Measurements from ENCODE around the gene LZTS3.
"Not testable (repeated sequence)": the region's sequence is repeated elsewhere in the genome, so short reads cannot be mapped to it uniquely, and the experiment has no call there.

Gene LZTS3

DNA sequence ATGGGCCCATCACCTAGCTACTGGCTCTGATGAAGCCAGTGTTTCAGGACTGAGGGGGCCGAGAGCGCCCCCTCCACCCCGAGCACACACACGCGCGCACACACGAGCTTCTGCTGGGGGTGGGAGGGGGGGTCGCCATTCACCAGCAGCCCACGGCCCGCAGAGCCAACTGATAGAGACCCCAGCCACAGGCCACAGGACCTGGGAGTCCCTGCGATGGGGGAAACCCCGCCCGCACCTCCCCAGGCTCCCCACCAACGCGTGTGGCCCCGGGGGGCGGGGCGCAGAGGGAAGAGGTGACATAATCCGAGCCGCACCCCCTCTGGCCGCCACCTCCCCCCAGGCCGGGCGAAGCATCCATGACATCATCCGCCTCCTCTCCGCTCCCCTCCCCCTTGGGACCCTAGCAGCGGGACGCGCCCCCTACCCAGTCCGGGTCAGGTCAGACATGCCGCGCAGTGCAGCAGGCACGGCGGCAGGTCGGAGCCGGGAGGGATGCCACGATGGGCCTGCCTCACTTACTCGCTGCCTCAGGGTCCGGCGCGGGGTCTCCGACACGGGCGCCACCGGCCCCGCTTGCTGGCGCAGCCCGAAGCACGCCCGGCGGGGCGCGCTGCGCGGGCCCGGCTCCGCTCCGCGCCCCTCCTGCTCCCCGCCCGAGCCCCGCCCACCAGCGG, at the start of gene LZTS3:
Gene LZTS3 (minus strand): TSS at position 617 of the 677 bp plus-strand sequence. CDS start 6,386 bp downstream, outside the sequence.
- H3K4me3 Mint-ChIP-seq = peak within 1 kb of the TSS; percentile 91
- TF ChIP-seq, protein P1, sequence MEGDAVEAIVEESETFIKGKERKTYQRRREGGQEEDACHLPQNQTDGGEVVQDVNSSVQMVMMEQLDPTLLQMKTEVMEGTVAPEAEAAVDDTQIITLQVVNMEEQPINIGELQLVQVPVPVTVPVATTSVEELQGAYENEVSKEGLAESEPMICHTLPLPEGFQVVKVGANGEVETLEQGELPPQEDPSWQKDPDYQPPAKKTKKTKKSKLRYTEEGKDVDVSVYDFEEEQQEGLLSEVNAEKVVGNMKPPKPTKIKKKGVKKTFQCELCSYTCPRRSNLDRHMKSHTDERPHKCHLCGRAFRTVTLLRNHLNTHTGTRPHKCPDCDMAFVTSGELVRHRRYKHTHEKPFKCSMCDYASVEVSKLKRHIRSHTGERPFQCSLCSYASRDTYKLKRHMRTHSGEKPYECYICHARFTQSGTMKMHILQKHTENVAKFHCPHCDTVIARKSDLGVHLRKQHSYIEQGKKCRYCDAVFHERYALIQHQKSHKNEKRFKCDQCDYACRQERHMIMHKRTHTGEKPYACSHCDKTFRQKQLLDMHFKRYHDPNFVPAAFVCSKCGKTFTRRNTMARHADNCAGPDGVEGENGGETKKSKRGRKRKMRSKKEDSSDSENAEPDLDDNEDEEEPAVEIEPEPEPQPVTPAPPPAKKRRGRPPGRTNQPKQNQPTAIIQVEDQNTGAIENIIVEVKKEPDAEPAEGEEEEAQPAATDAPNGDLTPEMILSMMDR (IDR thresholded peaks at IDR 0.05) = no peak

DNA sequence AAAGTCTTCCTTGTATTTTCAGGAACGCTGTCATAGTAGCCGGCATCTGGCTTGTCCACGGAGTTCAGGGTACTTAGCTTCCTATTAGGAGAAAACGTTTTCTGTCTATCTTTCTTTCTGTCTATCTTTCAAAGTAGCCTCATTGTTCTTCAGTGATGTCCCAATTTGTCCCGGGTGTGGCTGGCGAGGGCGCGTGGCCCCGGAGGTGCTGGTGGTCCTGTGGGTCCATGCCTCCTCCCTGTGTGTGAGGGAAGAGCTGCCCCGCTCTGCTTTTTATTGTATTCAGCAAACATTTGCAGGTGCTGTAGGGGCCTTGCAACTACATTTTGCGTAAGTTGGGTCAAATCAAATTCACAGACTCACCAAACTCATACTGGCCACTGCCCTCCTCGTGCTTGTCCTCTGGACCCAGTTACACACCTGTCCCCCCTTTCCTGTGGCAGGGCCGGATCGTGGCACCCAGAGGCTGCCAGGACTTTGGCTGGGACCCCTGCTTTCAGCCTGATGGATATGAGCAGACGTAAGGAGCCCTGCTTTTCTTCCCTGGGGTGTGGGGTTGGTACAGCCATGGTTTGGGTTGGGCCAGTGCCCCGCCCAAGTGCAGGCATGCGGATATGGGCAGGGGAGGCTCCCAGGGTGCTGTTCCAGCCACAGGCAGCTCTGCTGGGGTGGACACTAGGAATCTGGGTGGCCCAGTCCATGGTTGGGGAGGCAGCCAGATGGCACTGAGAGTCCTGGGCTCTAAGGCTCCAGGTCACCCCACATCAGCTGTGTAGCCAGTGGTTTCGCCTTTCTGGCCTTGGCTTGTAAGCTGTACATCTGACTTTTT, 48.3 kb upstream of the LZTS3 start:
- TF ChIP-seq, protein P1 (IDR thresholded peaks at IDR 0.05) = no peak
- no peak overlapping the region for H3K27ac Mint-ChIP-seq
- no peaks in the 10 kb centered on the region for H3K27me3 Mint-ChIP-seq (ENCODE audit: low read depth, poor library complexity)
- no peak for DNase-seq
- no peak overlapping the region for H3K4me3 Mint-ChIP-seq
- H3K4me1 Mint-ChIP-seq = peaks cover 42% of the 10 kb centered on the region
- peaks cover 17% of the 10 kb centered on the region for H3K36me3 Mint-ChIP-seq (ENCODE audit: low read depth)
- no peaks in the 10 kb centered on the region for H3K9me3 Mint-ChIP-seq

More for the DNA sequence above, at the start of gene LZTS3:
- H3K4me1 Mint-ChIP-seq = peaks cover 33% of the 10 kb centered on the region
- no peaks in the 10 kb centered on the region for H3K9me3 Mint-ChIP-seq
- DNase-seq = peak; percentile 82
- H3K27ac Mint-ChIP-seq = peak within 1 kb of the TSS; percentile 98
- no peaks in the 10 kb centered on the region for H3K36me3 Mint-ChIP-seq (ENCODE audit: low read depth)
- peaks cover 43% of the 10 kb centered on the region for H3K27me3 Mint-ChIP-seq (ENCODE audit: low read depth, poor library complexity)

DNA sequence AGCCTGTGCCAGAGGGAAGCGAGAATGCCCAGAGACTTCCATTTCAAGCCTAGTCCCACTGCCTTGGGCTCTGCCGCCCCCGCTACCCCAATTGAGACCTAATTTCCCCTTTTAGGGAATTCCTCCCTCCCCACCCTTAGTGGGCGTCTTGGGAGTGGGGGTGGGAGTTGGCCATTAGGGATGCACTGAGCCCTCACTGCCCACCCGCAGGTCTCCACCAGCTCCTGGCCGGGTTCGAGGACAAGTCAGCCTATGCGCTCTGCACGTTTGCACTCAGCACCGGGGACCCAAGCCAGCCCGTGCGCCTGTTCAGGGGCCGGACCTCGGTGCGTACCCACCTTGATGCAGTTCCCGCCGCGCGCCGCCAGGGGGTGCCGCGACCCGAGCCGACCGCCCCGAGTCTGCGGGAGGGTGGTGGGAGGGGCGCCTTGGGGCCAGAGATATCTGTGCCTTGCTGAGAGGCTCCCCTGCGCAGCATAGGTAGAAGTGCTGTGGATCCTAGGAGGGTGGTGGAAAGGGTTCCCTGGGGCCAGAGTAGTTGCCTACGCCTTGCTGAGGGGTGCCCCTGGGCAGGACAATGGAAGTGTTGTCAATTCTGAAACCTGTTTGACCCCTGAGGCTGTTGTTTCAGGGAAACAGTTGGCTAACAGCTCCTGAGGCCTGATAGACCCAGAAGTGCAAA, 45.1 kb upstream of the LZTS3 start:
- Mint-ChIP-seq H3K4me3 (no peak overlapping the region), H3K9me3 (no peaks in the 10 kb centered on the region), H3K27me3 (ENCODE audit: low read depth, poor library complexity) (no peaks in the 10 kb centered on the region), H3K4me1 (peaks cover 27% of the 10 kb centered on the region), H3K27ac (no peak overlapping the region), H3K36me3 (ENCODE audit: low read depth) (peaks cover 25% of the 10 kb centered on the region)
- peak; percentile 86 for DNase-seq
- TF ChIP-seq, protein P1 (IDR thresholded peaks at IDR 0.05) = peak; percentile 92

- not testable (repeated sequence) for H3K27ac Mint-ChIP-seq; H3K9me3 Mint-ChIP-seq; H3K4me3 Mint-ChIP-seq; DNase-seq; H3K27me3 Mint-ChIP-seq (ENCODE audit: low read depth, poor library complexity)
- peaks cover 23% of the 10 kb centered on the region for H3K36me3 Mint-ChIP-seq (ENCODE audit: low read depth)
- H3K4me1 Mint-ChIP-seq = peaks cover 12% of the 10 kb centered on the region
Measured at GRCh38 chr20:3215359-3215917, 42.1 kb upstream of the LZTS3 start.

DNA sequence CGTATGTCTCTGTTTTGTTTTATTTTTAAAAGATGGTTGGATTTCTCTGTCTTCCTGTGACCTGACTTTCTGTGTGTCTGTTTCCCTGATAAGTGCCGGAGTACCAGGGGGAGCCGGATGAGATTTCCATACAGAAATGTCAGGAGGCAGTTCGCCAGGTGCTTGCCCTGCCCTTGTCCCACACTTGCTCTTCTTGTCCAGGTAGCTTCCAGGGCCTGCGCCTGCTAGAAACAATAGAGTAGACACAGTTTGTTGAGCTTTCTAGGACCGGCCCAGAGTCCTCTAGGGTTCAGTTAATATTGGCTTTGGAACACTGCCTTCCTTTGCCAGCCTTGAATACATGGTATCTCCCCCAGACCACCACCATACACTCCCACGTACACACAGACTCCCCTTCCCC, 39.9 kb upstream of the LZTS3 start:
- H3K36me3 Mint-ChIP-seq (ENCODE audit: low read depth) = peaks cover 18% of the 10 kb centered on the region
- H3K27me3 Mint-ChIP-seq (ENCODE audit: low read depth, poor library complexity) = peaks cover 5% of the 10 kb centered on the region
- DNase-seq = no peak
- no peak overlapping the region for H3K4me3 Mint-ChIP-seq
- H3K9me3 Mint-ChIP-seq = no peaks in the 10 kb centered on the region
- no peak overlapping the region for H3K27ac Mint-ChIP-seq
- TF ChIP-seq, protein P1 (IDR thresholded peaks at IDR 0.05) = no peak
- H3K4me1 Mint-ChIP-seq = peaks cover 31% of the 10 kb centered on the region

DNA sequence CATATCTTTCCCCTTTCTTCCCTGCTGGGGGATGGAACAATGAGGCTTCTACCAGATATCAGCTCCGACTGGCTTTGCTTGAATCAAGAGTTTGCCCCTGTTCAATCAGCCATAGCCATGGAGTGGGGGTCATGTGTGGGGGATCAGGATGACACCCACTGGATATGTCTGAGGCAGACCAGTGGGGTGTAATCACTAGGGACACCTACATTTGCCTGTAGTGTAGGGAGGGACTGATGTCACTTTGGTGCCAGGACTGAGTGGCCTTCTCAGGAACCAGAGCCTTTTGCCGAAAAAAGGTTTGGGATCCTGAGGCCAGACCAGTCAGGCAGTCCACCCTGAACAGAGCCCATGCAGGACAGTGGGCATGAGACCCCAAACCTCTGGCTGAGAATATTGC, 37.0 kb upstream of the LZTS3 start:
- TF ChIP-seq, protein P1 (IDR thresholded peaks at IDR 0.05) = no peak
- H3K27ac Mint-ChIP-seq = no peak overlapping the region
- peaks cover 38% of the 10 kb centered on the region for H3K4me1 Mint-ChIP-seq
- no peaks in the 10 kb centered on the region for H3K9me3 Mint-ChIP-seq
- DNase-seq = no peak
- peak overlapping the region; percentile 92 for H3K4me3 Mint-ChIP-seq
- peaks cover 5% of the 10 kb centered on the region for H3K27me3 Mint-ChIP-seq (ENCODE audit: low read depth, poor library complexity)
- peaks cover 18% of the 10 kb centered on the region for H3K36me3 Mint-ChIP-seq (ENCODE audit: low read depth)

All from nephron progenitor cell (in vitro differentiated cells).